GM10248 (cell line): ENCODE data around the gene ERC2.

Source experiments
- CTCF ChIA-PET: fragments of 300-600 bp; sonication (Branson Sonifier 250); formaldehyde crosslinking; extraction: SDS; loops from one replicate; lab custom pipeline; 2021; ENCODE audit warnings: antibody characterized with exemption; lab: Yijun Ruan, JAX
- POLR2A ChIA-PET: fragments of 350-650 bp; sonication (Branson Sonifier 250); formaldehyde crosslinking; extraction: SDS; loops from one replicate; lab custom pipeline; 2020; ENCODE audit warnings: antibody characterized with exemption; lab: Yijun Ruan, JAX
- DNase-seq: peaks from one replicate; pipeline ENCODE4 v3.0.0; 2012; ENCODE audit errors: extremely low spot score
- TF ChIP-seq, protein P1 (sequence below): IDR thresholded peaks from 2 replicates; pipeline ENCODE4 v1.5.1; 2012; ENCODE audit warnings: mild to moderate bottlenecking, low read depth; ENCODE audit errors: extremely low read depth, missing control alignments, control extremely low read depth

Gene ERC2

DNA sequence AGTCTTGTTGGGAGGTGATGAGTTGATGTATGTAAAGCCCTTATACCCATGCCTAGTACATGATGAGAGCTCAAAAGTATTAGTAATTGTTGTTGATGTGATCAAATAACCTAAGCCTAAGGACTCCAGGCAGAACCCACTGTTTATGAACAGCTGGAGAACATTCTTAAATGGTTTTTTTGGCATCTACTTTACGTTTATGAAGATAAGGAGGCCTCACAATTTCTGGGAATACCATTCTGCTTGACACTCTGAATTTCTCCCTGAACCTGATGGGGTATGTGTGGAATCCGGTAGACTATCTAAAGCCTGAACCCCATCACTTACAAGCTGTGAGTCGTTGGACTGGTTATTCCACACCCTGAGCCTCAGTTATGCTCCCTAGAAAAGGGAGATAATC lies 736.5 kb downstream of the ERC2 start:
- POLR2A ChIA-PET: no interaction called here
- CTCF ChIA-PET: interaction anchor here (1.1 to 2.2 kb wide), 4 partner anchors 9 to 15 kb away, joined by 3 to 10 read pairs (median 7); no protein-coding TSS in a partner anchor
- TF ChIP-seq, protein P1, sequence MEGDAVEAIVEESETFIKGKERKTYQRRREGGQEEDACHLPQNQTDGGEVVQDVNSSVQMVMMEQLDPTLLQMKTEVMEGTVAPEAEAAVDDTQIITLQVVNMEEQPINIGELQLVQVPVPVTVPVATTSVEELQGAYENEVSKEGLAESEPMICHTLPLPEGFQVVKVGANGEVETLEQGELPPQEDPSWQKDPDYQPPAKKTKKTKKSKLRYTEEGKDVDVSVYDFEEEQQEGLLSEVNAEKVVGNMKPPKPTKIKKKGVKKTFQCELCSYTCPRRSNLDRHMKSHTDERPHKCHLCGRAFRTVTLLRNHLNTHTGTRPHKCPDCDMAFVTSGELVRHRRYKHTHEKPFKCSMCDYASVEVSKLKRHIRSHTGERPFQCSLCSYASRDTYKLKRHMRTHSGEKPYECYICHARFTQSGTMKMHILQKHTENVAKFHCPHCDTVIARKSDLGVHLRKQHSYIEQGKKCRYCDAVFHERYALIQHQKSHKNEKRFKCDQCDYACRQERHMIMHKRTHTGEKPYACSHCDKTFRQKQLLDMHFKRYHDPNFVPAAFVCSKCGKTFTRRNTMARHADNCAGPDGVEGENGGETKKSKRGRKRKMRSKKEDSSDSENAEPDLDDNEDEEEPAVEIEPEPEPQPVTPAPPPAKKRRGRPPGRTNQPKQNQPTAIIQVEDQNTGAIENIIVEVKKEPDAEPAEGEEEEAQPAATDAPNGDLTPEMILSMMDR: no peak
- DNase-seq: no peak

DNA sequence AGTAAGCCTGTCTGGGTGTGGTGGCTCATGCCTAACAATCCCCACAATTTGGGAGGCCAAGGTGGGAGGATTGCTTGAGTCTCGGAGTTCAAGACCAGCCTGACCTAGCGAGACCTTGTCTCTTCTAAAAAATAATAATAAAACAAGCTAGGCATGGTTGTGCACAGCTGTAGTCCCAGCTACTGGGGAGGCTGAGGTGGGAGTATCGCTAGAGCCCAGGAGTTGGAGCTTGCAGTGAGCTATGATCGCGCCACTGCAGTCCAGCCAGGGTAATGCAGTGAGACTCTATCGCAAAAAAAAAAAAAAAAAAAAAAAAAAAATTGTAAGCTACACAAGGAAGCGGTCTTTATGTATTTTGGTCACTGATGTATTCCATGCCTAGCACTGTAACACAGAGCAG lies 738.7 kb downstream of the ERC2 start:
- DNase-seq: no peak
- POLR2A ChIA-PET: no interaction called here
- CTCF ChIA-PET: interaction anchor here (2.2 to 2.4 kb wide), 2 partner anchors 8 to 17 kb away, joined by 7 to 10 read pairs; no protein-coding TSS in a partner anchor
- TF ChIP-seq, protein P1: no peak

DNA sequence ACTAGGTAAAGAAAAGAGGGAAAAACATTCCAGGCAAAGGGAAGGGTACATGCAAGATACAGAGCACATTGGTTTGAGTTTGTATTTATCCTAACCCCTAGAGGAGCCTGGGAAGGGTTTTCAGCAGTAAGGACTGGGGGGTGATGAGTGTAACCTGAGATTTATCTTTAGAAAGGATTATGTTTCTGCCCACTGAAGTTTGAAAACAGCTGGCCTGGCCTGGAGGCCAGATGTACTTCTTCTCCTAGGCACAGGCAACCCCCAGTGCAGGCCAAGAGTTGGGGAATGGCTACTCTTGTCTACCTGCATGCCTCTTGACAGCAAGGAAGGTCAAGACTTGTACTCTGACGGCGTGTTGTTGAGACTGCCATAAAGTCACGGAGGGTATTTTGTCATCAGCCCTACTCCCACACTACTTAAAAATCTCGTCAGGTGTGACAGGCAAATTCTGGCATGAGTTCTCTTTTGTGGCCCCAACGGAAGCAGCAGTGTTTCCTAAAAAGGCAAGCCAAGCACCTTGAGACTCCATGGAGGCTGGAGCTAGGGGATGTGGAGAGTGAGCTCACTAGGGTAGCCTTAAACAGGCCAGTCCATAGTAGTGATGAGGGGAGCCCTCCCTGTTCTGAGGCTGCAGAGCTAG lies 739.7 kb downstream of the ERC2 start:
- POLR2A ChIA-PET: no interaction called here
- DNase-seq: no peak
- CTCF ChIA-PET: interaction anchor here (1.5 kb wide), 1 partner anchor 17 kb away, joined by 3 read pairs; no protein-coding TSS in a partner anchor
- TF ChIP-seq, protein P1: no peak

DNA sequence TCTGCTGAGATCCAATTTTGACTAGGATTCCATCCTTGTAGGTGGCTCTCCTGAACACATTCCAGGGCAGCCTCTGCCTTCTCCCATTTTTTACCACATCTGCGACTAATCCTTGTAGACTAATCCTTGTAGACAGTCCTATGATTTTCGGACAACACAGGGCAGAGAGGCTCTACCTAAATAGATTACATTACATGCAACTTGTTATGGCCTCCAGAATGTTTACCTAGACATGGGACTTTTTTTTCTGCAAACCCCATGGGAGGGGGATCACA lies 741.8 kb downstream of the ERC2 start:
- POLR2A ChIA-PET: no interaction called here
- CTCF ChIA-PET: interaction anchor here (1.0 kb wide), 1 partner anchor 242 kb away, joined by 3 read pairs; no protein-coding TSS in a partner anchor

DNA sequence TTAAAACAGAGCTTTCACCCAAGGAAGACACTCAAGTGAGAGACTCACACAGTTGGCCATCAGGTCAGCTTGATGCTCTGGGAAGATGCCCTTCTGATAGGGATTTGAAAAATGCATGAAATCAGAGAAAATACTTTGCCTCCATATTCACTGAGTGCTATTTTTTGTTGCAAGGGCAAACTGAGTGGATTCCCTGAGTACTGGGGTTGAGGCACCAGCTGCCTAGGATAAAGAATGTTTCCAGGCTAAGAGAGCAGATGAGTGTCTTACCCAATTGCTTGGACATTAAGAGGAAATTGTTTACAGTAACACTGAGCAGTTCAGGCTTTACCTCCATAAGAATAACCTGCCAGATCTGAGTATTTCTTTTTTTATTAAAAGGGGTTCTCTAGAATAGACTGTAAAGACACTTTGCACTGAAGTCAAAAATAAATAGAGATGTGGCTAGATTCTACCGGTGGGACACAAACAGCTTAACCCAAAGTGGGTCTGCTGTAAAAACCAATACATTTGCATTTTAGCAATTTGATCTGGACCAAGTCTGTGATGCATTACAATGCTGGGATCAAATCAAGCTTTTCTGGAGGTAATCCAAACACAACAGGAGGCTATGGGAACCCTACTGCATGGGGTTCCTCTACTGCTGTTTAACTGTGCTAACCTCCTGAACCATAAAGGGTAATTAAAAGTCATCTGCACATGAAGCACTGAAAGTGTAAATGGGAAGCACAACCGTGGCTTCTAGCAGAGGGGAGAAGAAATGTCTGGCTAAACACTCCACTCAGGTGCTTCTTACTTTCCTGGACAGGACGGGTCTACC lies 742.4 kb downstream of the ERC2 start:
- TF ChIP-seq, protein P1: no peak
- POLR2A ChIA-PET: no interaction called here
- no peak for DNase-seq
- CTCF ChIA-PET: interaction anchor here (0.7 to 0.8 kb wide), 2 partner anchors 238 to 292 kb away, joined by 3 to 4 read pairs; partner anchors contain the start of gene WNT5A

More for the DNA sequence above, 741.8 kb downstream of the ERC2 start:
- TF ChIP-seq, protein P1: no peak
- DNase-seq: no peak

DNA sequence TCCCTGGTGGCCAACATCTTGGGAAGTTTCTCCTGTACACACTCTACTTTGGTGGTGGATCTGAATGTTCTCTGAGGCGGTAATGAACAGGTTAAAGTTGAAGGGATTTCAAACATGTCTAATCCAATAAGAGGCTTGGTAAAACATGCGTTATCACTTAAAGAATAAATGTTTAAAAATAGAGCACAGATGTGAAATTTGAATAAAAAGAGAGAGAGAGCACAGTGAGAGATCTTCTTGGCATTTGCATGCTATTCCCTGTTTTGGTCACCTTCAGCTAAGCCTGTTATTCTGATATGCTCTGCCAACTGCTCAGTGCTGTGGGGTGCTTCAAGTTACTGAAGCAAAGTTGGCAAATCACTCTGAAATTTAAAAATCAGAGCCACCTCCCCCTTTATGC lies 743.4 kb downstream of the ERC2 start:
- ChIA-PET POLR2A (no interaction called here), CTCF (no interaction called here)
- DNase-seq: no peak
- TF ChIP-seq, protein P1: no peak
